HEK293 (cell line): Measurements from ENCODE around the gene RXFP4.

Experiments
- EGR2 ChIP-seq: fragments of 450-650 bp; formaldehyde crosslinking; IDR thresholded peaks from 2 replicates; pipeline ENCODE4 v1.5.1; 2016; ENCODE audit warnings: low read depth, missing biosample characterization, missing genetic modification characterization
- GFI1B ChIP-seq: fragments of 450-650 bp; formaldehyde crosslinking; IDR thresholded peaks from 2 replicates; pipeline ENCODE4 v1.5.1; 2016; ENCODE audit warnings: missing biosample characterization, missing genetic modification characterization
- KLF10 ChIP-seq: fragments of 450-650 bp; IDR thresholded peaks from 2 replicates; pipeline ENCODE4 v1.5.1; 2018; ENCODE audit warnings: missing biosample characterization, mild to moderate bottlenecking, missing genetic modification characterization
- KLF17 ChIP-seq: fragments of 450-650 bp; formaldehyde crosslinking; IDR thresholded peaks from 2 replicates; pipeline ENCODE4 v1.5.1; 2016; ENCODE audit warnings: missing biosample characterization, missing genetic modification characterization
- OSR2 ChIP-seq: fragments of 450-650 bp; formaldehyde crosslinking; IDR thresholded peaks from 2 replicates; pipeline ENCODE4 v1.5.1; 2016; ENCODE audit warnings: missing biosample characterization, missing genetic modification characterization
- SCRT1 ChIP-seq: fragments of 450-650 bp; formaldehyde crosslinking; IDR thresholded peaks from 2 replicates; pipeline ENCODE4 v1.5.1; 2016; ENCODE audit warnings: missing biosample characterization, missing genetic modification characterization, borderline replicate concordance
- WT1 ChIP-seq: fragments of 450-650 bp; formaldehyde crosslinking; IDR thresholded peaks from 2 replicates; pipeline ENCODE4 v1.5.1; 2016; ENCODE audit warnings: missing biosample characterization, missing genetic modification characterization
- ZBTB10 ChIP-seq: fragments of 450-650 bp; formaldehyde crosslinking; IDR thresholded peaks from 2 replicates; pipeline ENCODE4 v1.5.1; 2016; ENCODE audit warnings: missing biosample characterization, missing genetic modification characterization
- ZEB2 ChIP-seq: fragments of 450-650 bp; formaldehyde crosslinking; IDR thresholded peaks from 2 replicates; pipeline ENCODE4 v1.5.1; 2016; ENCODE audit warnings: missing biosample characterization, missing genetic modification characterization
- ZNF148 ChIP-seq: fragments of 450-650 bp; formaldehyde crosslinking; IDR thresholded peaks from 2 replicates; pipeline ENCODE4 v1.5.0; 2017; ENCODE audit warnings: missing biosample characterization, missing genetic modification characterization, borderline replicate concordance
- ZNF248 ChIP-seq: fragments of 450-650 bp; formaldehyde crosslinking; IDR thresholded peaks from 2 replicates; pipeline ENCODE4 v1.5.1; 2017; ENCODE audit warnings: missing biosample characterization, missing genetic modification characterization
- ZNF280C ChIP-seq: fragments of 450-650 bp; formaldehyde crosslinking; IDR thresholded peaks from 2 replicates; pipeline ENCODE4 v1.5.1; 2016; ENCODE audit warnings: missing biosample characterization, missing genetic modification characterization
- ZNF501 ChIP-seq: fragments of 450-650 bp; formaldehyde crosslinking; IDR thresholded peaks from 2 replicates; pipeline ENCODE4 v1.5.1; 2016; ENCODE audit warnings: missing biosample characterization, missing genetic modification characterization
- ZNF521 ChIP-seq: fragments of 450-650 bp; formaldehyde crosslinking; IDR thresholded peaks from 2 replicates; pipeline ENCODE4 v1.5.1; 2017; ENCODE audit warnings: missing biosample characterization, mild to moderate bottlenecking, missing genetic modification characterization
- ZNF544 ChIP-seq: fragments of 450-650 bp; formaldehyde crosslinking; IDR thresholded peaks from 2 replicates; pipeline ENCODE4 v1.5.0; 2017; ENCODE audit warnings: missing biosample characterization, missing genetic modification characterization
- ZNF610 ChIP-seq: fragments of 450-650 bp; formaldehyde crosslinking; IDR thresholded peaks from 2 replicates; pipeline ENCODE4 v1.5.1; 2016; ENCODE audit warnings: missing biosample characterization, missing genetic modification characterization, borderline replicate concordance
- ZNF624 ChIP-seq: fragments of 450-650 bp; formaldehyde crosslinking; IDR thresholded peaks from 2 replicates; pipeline ENCODE4 v1.5.1; 2017; ENCODE audit warnings: missing biosample characterization, missing genetic modification characterization
- ZNF629 ChIP-seq: fragments of 450-650 bp; formaldehyde crosslinking; IDR thresholded peaks from 2 replicates; pipeline ENCODE4 v1.5.1; 2017; ENCODE audit warnings: missing biosample characterization, missing genetic modification characterization
- ZNF660 ChIP-seq: fragments of 450-650 bp; IDR thresholded peaks from 2 replicates; pipeline ENCODE4 v1.5.1; 2018; ENCODE audit warnings: missing biosample characterization, mild to moderate bottlenecking, missing genetic modification characterization
- ZNF843 ChIP-seq: fragments of 450-650 bp; formaldehyde crosslinking; IDR thresholded peaks from 2 replicates; pipeline ENCODE4 v1.5.1; 2016; ENCODE audit warnings: missing biosample characterization, missing genetic modification characterization
- ZSCAN30 ChIP-seq: fragments of 450-650 bp; IDR thresholded peaks from 2 replicates; pipeline ENCODE4 v1.5.1; 2018; ENCODE audit warnings: missing biosample characterization, mild to moderate bottlenecking, missing genetic modification characterization, moderate library complexity
- TF ChIP-seq, protein P1 (sequence below): fragments of 450-650 bp; formaldehyde crosslinking; IDR thresholded peaks from 2 replicates; pipeline ENCODE4 v1.5.1; 2016; ENCODE audit warnings: missing biosample characterization, missing genetic modification characterization
- TF ChIP-seq, protein P2 (sequence below): fragments of 450-650 bp; formaldehyde crosslinking; IDR thresholded peaks from 2 replicates; pipeline ENCODE4 v1.5.1; 2017; ENCODE audit warnings: missing biosample characterization, missing genetic modification characterization
- TF ChIP-seq, protein P3 (sequence below): fragments of 450-650 bp; formaldehyde crosslinking; IDR thresholded peaks from 2 replicates; pipeline ENCODE4 v1.5.1; 2016; ENCODE audit warnings: missing biosample characterization, missing genetic modification characterization

The RXFP4 gene

GRCh38 chr1:155934097-155934935 lies 7.1 kb upstream of the RXFP4 start, which contains the start of gene KHDC4 (continued):
- no peak for TF ChIP-seq ZNF148 (tag by site-specific recombination)
- TF ChIP-seq ZNF610 = peak; percentile 33; the same call in 1 of the 2 replicates
- TF ChIP-seq ZNF660 = peak; percentile 41; the same call in 1 of the 2 replicates
- no peak for TF ChIP-seq GFI1B
- TF ChIP-seq, protein P1, sequence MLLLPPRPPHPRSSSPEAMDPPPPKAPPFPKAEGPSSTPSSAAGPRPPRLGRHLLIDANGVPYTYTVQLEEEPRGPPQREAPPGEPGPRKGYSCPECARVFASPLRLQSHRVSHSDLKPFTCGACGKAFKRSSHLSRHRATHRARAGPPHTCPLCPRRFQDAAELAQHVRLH = peak; percentile 100
- TF ChIP-seq ZNF843 (tag by site-specific recombination) = peak; percentile 67; the same call in 1 of the 2 replicates
- TF ChIP-seq KLF10 = peak; percentile 72
- peak; percentile 81 for TF ChIP-seq KLF17
- peak; percentile 69 for TF ChIP-seq ZEB2
- peak; percentile 94 for TF ChIP-seq ZNF629 (tag by site-specific recombination)
- no peak for TF ChIP-seq ZNF521
- peak; percentile 19; the same call in 1 of the 2 replicates for TF ChIP-seq OSR2
- no peak for TF ChIP-seq ZNF280C (tag by site-specific recombination)
- peak; percentile 35 for TF ChIP-seq WT1 (tag by site-specific recombination)
- TF ChIP-seq ZSCAN30 (tag by site-specific recombination) = peak; percentile 34; the same call in 1 of the 2 replicates
- TF ChIP-seq ZNF248 (tag by site-specific recombination) = no peak
- TF ChIP-seq, protein P2, sequence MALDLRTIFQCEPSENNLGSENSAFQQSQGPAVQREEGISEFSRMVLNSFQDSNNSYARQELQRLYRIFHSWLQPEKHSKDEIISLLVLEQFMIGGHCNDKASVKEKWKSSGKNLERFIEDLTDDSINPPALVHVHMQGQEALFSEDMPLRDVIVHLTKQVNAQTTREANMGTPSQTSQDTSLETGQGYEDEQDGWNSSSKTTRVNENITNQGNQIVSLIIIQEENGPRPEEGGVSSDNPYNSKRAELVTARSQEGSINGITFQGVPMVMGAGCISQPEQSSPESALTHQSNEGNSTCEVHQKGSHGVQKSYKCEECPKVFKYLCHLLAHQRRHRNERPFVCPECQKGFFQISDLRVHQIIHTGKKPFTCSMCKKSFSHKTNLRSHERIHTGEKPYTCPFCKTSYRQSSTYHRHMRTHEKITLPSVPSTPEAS (tag by site-specific recombination) = peak; percentile 58; the same call in 1 of the 2 replicates
- 0 out of 2 replicates have a peak, but pooled peaks have one; percentile 12 for TF ChIP-seq EGR2 (tag by site-specific recombination)
- TF ChIP-seq SCRT1 (tag by site-specific recombination) = no peak
- TF ChIP-seq ZNF544 (tag by site-specific recombination) = no peak
- TF ChIP-seq, protein P3, sequence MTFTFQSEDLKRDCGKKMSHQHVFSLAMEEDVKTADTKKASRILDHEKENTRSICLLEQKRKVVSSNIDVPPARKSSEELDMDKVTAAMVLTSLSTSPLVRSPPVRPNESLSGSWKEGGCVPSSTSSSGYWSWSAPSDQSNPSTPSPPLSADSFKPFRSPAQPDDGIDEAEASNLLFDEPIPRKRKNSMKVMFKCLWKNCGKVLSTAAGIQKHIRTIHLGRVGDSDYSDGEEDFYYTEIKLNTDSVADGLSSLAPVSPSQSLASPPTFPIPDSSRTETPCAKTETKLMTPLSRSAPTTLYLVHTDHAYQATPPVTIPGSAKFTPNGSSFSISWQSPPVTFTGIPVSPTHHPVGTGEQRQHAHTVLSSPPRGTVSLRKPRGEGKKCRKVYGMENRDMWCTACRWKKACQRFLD (tag by site-specific recombination) = no peak
- TF ChIP-seq ZNF624 = no peak
- TF ChIP-seq ZBTB10 (tag by site-specific recombination) = peak; percentile 75; the same call in 1 of the 2 replicates
- peak; percentile 92; the same call in 1 of the 2 replicates for TF ChIP-seq ZNF501 (tag by site-specific recombination)
